Body of pancreas (tissue), 4 donors: ENCODE measurements around the gene FAM3D. TPM values are rescaled to one million over a fixed set of nuclear protein-coding genes. Genes with fewer than 3 reads are reported as not detected.

ENCODE experiments used
- ATAC-seq: fragments of 150-250 bp; one replicate; pipeline ENCODE4 v1.9.1; 2016
- DNase-seq, 4 donors: peaks; one replicate each; pipeline ENCODE4 v3.0.0-alpha.2; 2019
- H3K27ac ChIP-seq, 4 donors: fragments of 200-600 bp; sonication (generic); 1 replicate in 3 of 4; 2 replicates in 1 of 4; pipeline versions ENCODE4 v1.5.1 to v1.6.1; 2016 to 2019; ENCODE audit warnings: mild to moderate bottlenecking in 1 of 4, mixed read lengths in 1 of 4, moderate library complexity in 1 of 4
- H3K27me3 ChIP-seq, 2 donors: fragments of 200-600 bp; sonication (generic); one replicate each; pipeline ENCODE4 v1.6.0; 2016; ENCODE audit warnings: mild to moderate bottlenecking in 1 of 2
- H3K36me3 ChIP-seq, 2 donors: fragments of 200-600 bp; sonication (generic); replicated peaks in 1 of 2; 2 replicates each; pipeline ENCODE4 v1.5.1; 2016; ENCODE audit warnings: low read depth in 2 of 2; ENCODE audit not compliant: insufficient read depth in 1 of 2
- H3K4me1 ChIP-seq: fragments of 200-600 bp; sonication (generic); one replicate; pipeline ENCODE4 v1.6.0; 2016
- H3K4me3 ChIP-seq, 2 donors: fragments of 200-600 bp; sonication (generic); 1 replicate in 1 of 2; 2 replicates in 1 of 2; pipeline ENCODE4 v1.5.1; 2016 to 2019
- H3K9me3 ChIP-seq, 3 donors: fragments of 200-600 bp; sonication (generic); 1 replicate in 2 of 3; 2 replicates in 1 of 3; pipeline ENCODE4 v1.5.1; 2016
- CTCF ChIP-seq, 7 experiments: fragments of 450-650 bp in 4 of 7; fragments of 200-600 bp in 3 of 7; sonication (generic) in 3 of 7; IDR thresholded peaks; one replicate each; pipeline ENCODE4 v1.5.1; 2016 to 2019; ENCODE audit warnings: antibody characterized with exemption in 7 of 7
- POLR2A ChIP-seq, 3 donors: fragments of 450-650 bp; IDR thresholded peaks; one replicate each; pipeline ENCODE4 v1.6.1; 2016; ENCODE audit warnings: antibody characterized with exemption in 3 of 3, mild to moderate bottlenecking in 2 of 3
- WGBS, 2 donors: methylation state at CpG; one replicate each; pipeline ENCODE4 v1.1.5; 2017; 5-methylcytosine and 5-hydroxymethylcytosine counted together
- intact Hi-C: fragments of 100-400 bp; cut with DNase I; formaldehyde crosslinking; loops from one replicate; pipeline ENCODE4 v1.15.1; 2023
- total RNA-seq, 2 donors: library from RNA; depleted of rRNA; stranded (reverse); fragments of >200 nt; gene quantifications; one replicate each; pipeline ENCODE4 v1.1.0, GENCODE V29; 2016

The FAM3D gene
- total RNA-seq, 2 donors from 2014 or later, result 1.8 TPM; not detected in 1

DNA sequence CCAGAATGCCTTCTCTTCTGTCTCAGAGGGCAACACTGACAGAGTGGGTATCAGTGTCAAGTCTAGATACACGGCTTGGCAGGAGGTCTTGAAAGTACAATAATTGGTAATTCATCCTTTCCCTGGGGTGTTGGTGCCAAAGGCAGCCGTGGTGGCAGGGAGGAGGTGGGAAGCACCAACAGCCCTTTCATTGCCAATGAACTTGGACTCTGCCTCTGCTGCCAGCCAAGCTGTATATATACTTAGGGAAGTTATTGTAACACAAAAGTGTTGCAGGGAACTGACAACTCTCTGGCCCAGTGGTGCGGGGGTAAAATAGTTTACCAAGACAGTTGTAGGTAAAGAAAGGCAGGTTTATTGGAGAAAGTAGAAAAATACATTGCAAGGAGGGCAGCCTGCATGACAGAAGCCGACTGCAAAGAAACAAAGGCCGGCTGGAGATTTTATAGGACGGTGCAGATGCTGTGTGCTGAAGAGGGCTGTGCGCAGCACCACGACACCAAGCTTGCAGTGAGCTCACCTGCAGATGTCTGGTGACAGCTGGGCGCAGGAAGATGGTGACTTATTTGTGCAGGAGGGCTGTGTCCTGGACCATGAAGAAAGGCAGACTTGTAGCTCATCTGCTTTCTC lies 4.0 kb upstream of the FAM3D start:
- Histone ChIP-seq H3K4me1 (peaks cover 23% of the 10 kb centered on the region), H3K36me3 (no peaks in the 10 kb centered on the region), H3K9me3 (no peaks in the 10 kb centered on the region), H3K4me3 (no peak overlapping the region), H3K27me3 (no peaks in the 10 kb centered on the region), H3K27ac (no peak overlapping the region)
- TF ChIP-seq POLR2A (IDR thresholded peaks at IDR 0.05) (no peak), CTCF (IDR thresholded peaks at IDR 0.05) (no peak)
- intact Hi-C loops, result no loop called here
- 69 to 84% methylated on average over 9 of the region's 9 CpGs for WGBS, 2 donors
- ATAC-seq (no peak), DNase-seq (no peak)

DNA sequence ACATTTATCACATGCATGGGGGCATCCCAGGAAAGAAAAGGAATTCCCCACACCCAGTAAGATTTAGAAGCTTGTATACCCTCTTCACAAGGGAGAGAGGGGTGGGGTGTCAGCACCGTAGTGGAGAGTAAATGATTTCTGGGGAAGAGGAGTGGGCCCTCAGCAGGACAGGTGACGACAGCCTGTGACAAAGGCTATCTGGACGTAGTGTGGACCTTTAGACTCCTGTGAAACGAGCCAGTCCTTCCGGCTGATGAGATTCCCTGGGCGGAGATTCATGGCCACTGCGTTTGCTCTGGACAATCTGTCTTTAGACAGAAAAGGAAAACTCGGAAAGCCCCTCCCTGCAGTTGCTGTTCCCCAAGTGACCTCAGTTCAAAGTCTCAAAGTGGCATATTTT lies 1.7 kb upstream of the FAM3D start:
- DNase-seq, result no peak
- no peaks in the 10 kb centered on the region for H3K27me3 ChIP-seq
- no peak for TF ChIP-seq POLR2A (IDR thresholded peaks at IDR 0.05)
- TF ChIP-seq CTCF (IDR thresholded peaks at IDR 0.05), result no peak
- no peaks in the 10 kb centered on the region for H3K9me3 ChIP-seq
- ATAC-seq, result no peak
- 84 to 91% methylated on average over 7 to 8 of the region's 8 CpGs for WGBS, 2 donors
- H3K27ac ChIP-seq, result no peak overlapping the region
- intact Hi-C loops, result no loop called here
- peaks cover 23% of the 10 kb centered on the region for H3K4me1 ChIP-seq
- no peak overlapping the region for H3K4me3 ChIP-seq
- no peaks in the 10 kb centered on the region for H3K36me3 ChIP-seq

- DNase-seq (no peak), ATAC-seq (no peak)
- TF ChIP-seq POLR2A (IDR thresholded peaks at IDR 0.05) (no peak), CTCF (IDR thresholded peaks at IDR 0.05) (no peak)
- Histone ChIP-seq H3K9me3 (no peaks in the 10 kb centered on the region), H3K27ac (no peak overlapping the region), H3K27me3 (no peaks in the 10 kb centered on the region), H3K4me1 (peaks cover 19% of the 10 kb centered on the region), H3K36me3 (no peaks in the 10 kb centered on the region), H3K4me3 (no peak overlapping the region)
- 81 to 97% methylated on average over 3 to 6 of the region's 6 CpGs for WGBS, 2 donors
- intact Hi-C loops, result no loop called here
Measured at GRCh38 chr3:58667704-58668103, 1.1 kb upstream of the FAM3D start.

DNA sequence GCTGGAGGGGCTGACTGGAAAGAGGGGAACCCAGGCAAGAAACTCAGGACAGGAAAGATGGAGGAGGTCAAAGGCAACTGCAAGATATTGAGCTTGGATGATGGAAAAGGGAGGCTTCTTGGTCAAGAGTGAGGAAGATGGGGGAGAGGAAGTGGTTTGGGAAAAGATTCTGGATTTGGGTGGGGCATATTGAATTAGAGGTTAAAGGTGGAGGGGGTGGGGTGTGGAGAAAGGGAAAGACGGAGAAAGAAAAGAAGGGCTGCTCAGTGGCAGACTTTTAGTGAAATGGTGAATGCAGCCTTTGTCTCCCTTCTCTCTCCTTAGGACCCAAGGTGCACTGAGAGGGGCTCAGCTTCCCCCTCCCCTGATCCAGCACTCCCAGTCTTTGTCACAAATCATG lies 655 bp upstream of the FAM3D start:
- H3K36me3 ChIP-seq, result no peaks in the 10 kb centered on the region
- TF ChIP-seq POLR2A (IDR thresholded peaks at IDR 0.05) (no peak), CTCF (IDR thresholded peaks at IDR 0.05) (no peak)
- 63 to 95% methylated on average over 1 of the region's 1 CpG for WGBS, 2 donors
- H3K4me3 ChIP-seq, result no peak overlapping the region
- H3K27me3 ChIP-seq, result no peaks in the 10 kb centered on the region
- intact Hi-C loops, result no loop called here
- ATAC-seq (no peak), DNase-seq (no peak)
- H3K27ac ChIP-seq, result peak overlapping the region in 1 of 4 donors; percentile 28
- peaks cover 14% of the 10 kb centered on the region for H3K4me1 ChIP-seq
- no peaks in the 10 kb centered on the region for H3K9me3 ChIP-seq

- TF ChIP-seq POLR2A (IDR thresholded peaks at IDR 0.05) (no peak), CTCF (IDR thresholded peaks at IDR 0.05) (no peak)
- H3K4me1 ChIP-seq, result peaks cover 10% of the 10 kb centered on the region
- H3K27ac ChIP-seq, result no peak overlapping the region
- H3K36me3 ChIP-seq, result no peaks in the 10 kb centered on the region
- H3K27me3 ChIP-seq, result no peaks in the 10 kb centered on the region
- no peak for DNase-seq
- no peaks in the 10 kb centered on the region for H3K9me3 ChIP-seq
- intact Hi-C loops, result no loop called here
- 79 to 81% methylated on average over 2 of the region's 2 CpGs for whole genome bisulfite sequencing, 2 donors
- no peak overlapping the region for H3K4me3 ChIP-seq
- ATAC-seq, result no peak
Measured at GRCh38 chr3:58665405-58665804, 1.2 kb downstream of the FAM3D start.
